Stimulated activated naive CD8-positive, alpha-beta T cell treated with anti-CD3 and anti-CD28 coated beads, Interleukin-15, Interleukin-2, amounts not matched to agents 100 U/mL and 50 U/mL, for 24 hours (primary cell): Measurements from ENCODE around the gene PARD3.

Source experiments
- ATAC-seq: fragments of 150-1000 bp; cut with Tn5 transposase; one replicate; pipeline ENCODE4 v1.10.0; 2021
- DNase-seq: peaks from one replicate; pipeline ENCODE4 v3.0.0; 2021

Gene PARD3

GRCh38 chr10:34537629-34538231 lies 277.4 kb downstream of the PARD3 start:
- no peak for DNase-seq
- ATAC-seq: no peak

DNA sequence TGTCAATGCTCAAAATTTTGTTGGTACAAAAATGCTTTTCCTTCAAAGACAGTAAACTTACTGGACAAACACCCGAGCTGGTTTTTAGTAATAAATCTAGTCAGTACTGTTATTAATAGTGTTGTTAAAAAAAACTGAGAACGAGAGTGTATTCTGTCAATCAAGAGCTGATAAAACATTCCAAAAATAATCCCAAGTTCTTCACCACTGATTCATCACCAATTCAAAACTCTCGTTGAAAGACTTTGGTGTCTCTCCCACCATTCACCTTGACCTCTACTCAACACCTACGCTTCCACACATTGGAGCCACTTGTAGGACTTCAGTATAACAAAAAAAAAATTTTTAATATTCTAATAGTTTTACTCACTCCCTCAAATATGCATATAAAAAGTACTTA lies 279.2 kb downstream of the PARD3 start:
- DNase-seq (no peak), ATAC-seq (no peak)

GRCh38 chr10:34530778-34531177 lies 284.3 kb downstream of the PARD3 start:
- no peak for ATAC-seq

GRCh38 chr10:34528320-34528719 lies 286.8 kb downstream of the PARD3 start:
- ATAC-seq: no peak
- DNase-seq: no peak

More at GRCh38 chr10:34530778-34531177, 284.3 kb downstream of the PARD3 start:
- DNase-seq: no peak

DNA sequence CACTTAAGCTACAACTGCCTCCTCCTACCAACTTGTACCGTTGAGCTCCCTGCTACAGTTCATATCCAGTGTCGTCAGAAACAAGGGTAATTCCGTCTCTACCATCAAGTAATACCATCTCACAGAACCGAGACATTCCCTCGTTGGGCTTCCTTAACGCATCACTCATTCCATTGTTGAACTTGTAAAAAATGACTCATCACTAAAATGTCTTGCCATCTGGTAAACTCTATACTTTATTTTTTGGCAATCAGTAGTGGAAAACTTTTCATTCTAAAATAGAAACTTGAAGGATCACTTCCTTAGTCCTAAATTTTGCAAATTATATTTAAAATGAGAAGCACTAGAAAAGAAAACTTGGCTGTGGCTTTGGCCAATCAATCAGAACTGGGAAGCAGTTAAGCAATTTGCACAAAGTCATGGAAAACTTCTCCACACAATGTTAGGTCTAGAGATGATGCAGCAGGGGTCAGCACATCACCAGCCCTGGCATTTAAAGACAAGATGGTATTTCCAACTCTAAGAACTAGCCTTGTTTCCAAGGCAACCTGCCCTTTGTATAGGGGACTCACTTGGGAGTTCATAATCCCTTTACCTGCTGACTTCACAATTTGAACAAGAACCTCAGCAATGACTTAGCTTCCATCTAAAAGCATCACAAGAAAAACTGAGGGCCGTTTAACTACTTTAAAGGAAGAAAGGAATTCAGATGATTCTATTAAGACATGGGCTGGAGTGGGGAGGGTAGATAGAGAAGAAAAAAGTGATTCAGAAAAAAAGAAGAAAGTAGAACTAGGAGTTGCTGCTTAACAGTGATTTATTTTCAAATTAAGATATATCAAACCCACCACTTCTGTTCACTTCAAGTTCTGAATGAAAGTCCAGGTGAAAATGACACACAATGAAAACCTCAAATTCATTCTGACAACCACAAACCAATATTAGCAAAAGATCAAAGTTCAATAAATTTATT lies 288.1 kb downstream of the PARD3 start:
- peak; percentile 52 for ATAC-seq

GRCh38 chr10:34526186-34526585 lies 288.9 kb downstream of the PARD3 start:
- DNase-seq (no peak), ATAC-seq (no peak)

More for the DNA sequence above, 288.1 kb downstream of the PARD3 start:
- DNase-seq: no peak

DNA sequence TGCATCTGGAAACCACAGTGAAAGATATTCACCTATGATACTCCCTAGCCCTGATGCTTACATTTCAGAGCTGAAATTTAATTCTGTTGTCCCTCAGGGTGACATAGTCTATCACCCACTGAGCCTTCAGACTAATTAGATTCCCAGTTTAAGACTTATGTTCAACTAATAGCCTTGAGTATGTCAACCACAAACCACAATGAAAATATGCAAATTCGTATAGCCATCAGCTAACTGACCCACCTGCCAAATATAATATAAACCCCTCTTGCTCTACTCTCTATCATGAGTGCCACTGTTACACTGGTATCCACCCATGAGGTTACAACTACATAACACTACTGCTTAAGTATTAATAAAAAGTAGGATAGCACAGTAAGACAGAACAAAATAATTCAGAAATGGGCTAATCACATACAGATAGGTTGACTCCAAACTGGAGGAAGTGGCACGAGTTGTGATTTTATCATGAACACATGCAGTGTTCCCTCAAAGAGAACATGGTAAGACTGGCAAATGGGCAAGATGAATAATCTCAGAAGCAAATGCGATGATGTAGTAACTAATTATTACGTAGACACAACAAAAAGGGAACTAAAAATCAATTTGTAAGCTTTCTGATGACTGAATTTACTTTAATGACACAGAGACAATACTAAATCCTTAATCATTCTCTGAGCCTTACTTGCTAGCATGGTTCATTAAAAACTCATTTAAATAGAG lies 290.6 kb downstream of the PARD3 start:
- no peak for ATAC-seq
- DNase-seq: no peak

DNA sequence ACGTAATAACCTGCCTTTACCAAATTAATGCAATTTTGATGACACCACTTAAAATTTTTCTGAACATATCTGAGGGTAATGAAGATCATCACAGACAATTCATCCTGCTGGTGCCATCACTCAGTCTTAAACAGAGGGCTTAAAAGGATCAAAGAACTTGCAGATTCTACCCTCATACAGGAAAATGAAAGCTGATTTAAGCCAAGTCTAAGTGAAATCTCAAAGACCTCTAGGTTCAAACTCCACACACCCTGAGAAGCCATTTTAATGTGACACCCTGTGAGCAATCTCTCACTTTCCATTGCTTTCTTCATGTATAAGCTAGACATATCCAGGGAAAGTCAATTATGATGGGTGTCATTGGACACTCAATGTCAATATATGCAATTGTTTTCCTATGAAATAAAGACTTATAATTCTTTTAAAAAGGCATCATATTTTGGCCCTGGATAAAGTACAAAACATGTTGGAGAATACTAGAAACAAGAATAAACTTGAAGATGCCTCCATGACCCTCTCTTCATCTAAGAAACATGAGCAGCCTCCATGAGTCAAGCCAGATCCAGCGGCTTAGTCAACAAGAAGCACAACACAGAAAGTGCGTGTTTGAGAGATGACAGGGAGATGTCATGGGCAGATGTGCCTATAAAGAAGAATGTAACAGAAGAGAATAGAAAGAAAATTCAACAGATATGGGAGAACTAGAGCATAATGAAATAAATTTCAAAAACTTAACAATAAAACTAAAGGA lies 291.9 kb downstream of the PARD3 start:
- DNase-seq: no peak
- ATAC-seq: no peak

DNA sequence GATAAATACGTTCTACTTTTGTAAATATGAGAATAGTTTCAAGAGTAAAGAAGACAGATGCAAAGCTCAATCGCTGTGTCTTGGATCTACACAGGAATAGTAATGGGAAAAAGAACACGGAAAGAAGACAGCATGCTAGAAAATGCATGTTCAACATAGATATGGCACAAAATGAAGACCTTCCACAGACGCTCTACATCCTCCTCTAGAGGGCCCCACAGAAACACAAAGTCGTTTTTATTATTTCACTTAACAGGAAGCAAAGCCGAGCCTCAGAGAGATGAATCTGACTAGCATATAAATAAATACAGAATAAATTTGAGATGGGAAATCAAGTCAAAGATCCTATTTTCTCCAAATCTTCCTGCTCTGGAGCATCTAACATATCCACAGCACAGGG lies 292.6 kb downstream of the PARD3 start:
- ATAC-seq (no peak), DNase-seq (no peak)

- no peak for DNase-seq
- no peak for ATAC-seq
Measured at GRCh38 chr10:34520510-34520909, 294.6 kb downstream of the PARD3 start.

DNA sequence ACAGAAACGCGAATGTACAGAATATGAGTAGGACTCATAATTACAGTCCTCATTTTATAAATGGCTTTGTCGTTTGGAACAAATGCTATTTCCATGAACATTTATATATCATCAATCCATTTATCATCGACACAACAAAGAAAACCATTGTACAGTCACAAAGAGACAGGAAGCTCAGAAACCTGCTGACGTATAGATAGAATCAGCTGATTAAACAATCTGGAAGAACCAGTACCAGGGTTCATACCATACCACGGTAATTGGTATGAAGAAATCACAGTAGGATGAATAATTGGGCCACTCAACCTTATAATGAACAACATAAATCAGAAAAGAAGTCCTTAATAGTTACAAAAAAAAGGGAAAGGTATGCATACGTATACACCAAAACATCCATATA lies 295.0 kb downstream of the PARD3 start:
- DNase-seq (no peak), ATAC-seq (no peak)

DNA sequence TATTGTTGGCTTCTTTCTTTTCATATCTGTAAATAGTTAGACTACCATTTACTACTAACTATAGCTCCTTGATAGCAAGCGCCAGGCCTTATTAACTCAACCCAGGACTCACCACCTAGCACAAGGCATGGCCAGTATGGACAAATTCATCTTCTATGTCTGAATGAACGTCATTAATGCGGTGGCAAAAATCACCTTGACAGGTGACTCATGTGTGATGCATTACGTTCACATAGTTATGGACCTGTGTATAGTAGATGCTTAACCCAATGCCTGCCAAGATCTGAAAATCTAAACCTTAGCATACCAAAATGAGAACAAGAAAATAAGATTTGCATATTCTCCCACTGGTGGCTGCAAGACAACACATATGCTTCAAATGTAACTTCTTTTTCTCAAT lies 300.8 kb downstream of the PARD3 start:
- no peak for DNase-seq
- ATAC-seq: no peak

DNA sequence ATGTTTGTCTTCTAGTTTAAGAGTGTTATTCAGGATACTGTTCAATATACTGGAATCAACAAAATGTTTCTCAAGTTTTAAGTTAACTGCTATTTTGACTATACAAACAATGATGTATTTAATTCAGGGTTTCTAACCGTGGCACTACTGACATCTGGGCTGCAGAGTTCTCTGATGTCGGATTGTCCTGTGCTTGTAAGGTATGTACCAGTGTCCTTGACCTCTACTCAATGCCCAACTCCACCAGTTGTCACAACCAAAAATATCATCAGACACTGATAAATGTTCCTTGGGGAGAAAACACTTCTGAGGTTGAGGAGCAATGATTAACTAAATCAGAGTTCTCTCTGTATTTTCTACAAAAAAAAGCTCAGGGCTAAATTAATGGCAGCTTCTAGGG lies 301.5 kb downstream of the PARD3 start:
- ATAC-seq: no peak

DNA sequence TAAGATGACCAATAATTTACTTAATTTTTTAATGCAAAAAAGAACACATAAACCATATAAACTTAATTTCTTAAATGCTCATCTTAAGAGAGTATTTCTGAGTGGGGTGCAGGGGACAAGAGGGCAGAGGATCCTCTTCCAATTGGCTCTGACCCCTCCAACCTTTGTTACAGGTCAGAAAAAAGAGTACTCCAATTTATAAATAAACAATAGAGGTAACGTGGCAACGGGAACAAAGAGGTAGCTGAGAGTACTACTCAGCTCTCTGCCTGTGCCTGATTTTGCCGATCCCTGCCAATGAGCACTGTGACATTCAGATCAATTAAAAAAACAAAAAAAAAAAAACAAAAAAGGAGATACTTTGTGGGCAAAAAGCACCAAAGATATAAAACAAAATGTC lies 307.9 kb downstream of the PARD3 start:
- no peak for ATAC-seq

More for the DNA sequence above, 301.5 kb downstream of the PARD3 start:
- DNase-seq: no peak

GRCh38 chr10:34506786-34507185 lies 308.3 kb downstream of the PARD3 start:
- no peak for ATAC-seq
- no peak for DNase-seq

More for the DNA sequence above, 307.9 kb downstream of the PARD3 start:
- no peak for DNase-seq

DNA sequence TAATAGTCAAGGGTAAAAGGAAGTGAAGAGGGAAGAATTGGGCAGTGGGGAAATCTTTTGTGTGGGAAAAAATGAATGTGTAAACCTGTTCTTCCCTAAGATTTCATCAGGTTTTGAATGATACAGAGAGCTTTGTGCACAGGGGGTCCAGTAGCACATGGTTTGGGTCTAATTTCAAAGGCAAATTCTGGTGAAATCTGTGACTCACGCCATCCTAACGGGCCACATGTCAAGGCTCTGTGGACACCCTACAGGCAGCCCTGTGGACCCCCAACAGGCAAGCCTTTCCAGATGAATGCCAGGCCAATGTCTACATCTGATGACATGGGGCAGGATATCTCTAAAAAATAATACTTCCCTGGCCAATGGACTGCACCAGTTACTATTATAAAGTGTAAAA lies 309.8 kb downstream of the PARD3 start:
- DNase-seq (no peak), ATAC-seq (no peak)

DNA sequence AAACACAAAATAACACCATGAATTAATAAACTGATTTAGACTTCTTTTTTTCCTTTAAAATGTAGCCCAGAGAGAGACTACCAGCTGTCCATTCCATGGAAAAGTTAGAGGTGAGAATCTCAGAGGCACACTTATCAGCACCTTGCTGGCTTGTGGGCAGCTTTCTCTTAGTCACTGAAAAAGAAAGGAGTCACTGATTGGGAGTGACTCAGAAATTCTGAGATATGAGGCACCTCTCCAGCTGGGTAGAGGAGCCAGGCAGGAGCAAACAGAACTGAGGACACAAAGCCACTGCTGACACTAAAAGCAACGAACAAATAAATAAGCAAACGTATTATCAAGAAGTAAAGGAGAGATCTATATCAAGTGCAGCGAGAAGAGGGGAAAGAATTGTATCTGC lies 310.6 kb downstream of the PARD3 start:
- ATAC-seq: peak; percentile 49
- DNase-seq: no peak

DNA sequence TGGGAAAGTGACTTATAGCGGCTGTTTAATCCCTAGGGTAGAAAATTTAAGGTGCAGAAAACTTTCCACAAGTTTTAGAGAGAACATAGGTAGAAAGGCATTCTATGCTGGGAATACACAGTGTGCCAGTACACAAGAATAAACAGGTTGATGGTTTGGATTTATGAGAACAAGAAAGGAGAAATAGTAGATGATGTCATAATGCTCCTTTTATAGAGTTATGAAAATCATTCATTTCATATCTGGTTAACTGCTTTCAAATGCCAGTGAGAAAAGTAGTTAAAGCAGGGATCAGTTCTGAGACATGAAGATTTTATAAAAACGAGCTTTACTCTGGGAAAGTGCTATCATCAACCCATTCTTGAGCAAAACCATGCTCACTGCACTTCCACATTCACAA lies 311.4 kb downstream of the PARD3 start:
- no peak for DNase-seq
- no peak for ATAC-seq

DNA sequence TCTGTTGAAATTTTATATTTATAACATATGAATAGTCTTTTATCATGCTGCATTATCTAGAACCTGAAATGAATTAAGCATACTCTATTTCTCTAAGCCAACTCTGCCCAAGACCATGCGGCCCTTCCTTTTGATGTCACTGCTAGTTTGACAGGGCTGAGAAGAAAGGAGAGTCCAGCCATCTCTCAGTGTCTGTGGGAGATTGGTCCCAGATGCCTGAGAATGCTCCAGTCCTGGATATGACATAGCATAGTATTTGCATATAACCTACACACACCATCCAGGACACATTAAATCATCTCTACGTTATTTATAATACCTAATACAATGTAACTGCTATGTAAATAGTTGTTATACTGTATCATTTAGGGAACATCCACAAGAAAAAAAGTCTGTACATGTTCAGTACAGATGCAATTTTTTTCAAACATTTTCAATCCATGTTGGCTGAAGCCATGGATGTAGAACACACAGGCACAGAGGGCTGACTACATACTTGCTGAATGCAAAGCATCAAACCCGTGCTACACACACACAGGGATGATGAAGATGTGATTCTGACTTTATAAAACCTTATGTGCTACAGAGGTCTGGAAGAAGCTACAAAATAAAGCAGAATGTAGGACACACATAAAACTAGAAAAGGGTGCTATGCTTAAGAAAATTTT lies 315.4 kb downstream of the PARD3 start:
- no peak for ATAC-seq
- DNase-seq: no peak

DNA sequence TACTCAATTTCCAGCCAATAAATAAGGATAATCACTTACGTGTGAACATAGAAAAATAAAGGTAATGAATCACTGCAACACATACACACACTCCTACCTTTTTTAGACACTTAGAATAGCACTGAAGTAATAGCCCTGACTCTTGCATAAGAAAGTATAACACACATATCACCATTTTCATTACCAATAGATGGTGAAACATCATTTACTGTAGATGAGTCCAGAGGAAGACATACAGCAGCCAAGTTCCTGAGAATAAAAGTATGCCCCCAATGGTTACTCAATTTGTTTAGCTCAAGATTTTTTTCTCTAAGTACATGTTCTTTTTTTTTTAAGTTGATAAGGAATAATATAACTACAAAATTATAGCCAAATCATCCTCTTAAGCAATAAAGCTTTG lies 316.3 kb downstream of the PARD3 start:
- DNase-seq (no peak), ATAC-seq (no peak)

GRCh38 chr10:34495938-34496337 lies 319.2 kb downstream of the PARD3 start:
- no peak for DNase-seq

DNA sequence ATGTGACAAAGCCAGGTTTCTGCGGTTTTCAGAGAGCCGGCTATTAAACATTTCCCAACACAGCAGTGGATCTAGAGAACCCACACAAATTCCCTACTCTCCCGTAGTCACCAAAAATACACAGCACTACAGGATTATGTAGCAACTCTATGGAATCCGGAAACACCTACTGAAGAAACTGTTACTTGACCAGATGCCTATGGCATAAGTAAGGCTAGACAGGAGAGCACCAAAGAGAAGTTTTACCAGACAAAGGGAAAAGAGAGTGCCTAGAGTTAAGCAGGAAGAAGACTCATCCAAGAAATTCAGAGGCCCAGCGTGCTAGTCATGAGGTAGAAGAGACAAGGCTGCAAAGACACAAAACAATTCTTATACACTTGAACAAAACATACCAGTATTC lies 321.1 kb downstream of the PARD3 start:
- ATAC-seq: no peak
- DNase-seq: no peak

More at GRCh38 chr10:34495938-34496337, 319.2 kb downstream of the PARD3 start:
- no peak for ATAC-seq
